HG03196 (cell line): ENCODE data around the gene THEM4.
"Not testable (repeated sequence)": the region's sequence is repeated elsewhere in the genome, so short reads cannot be mapped to it uniquely, and the experiment has no call there.

Source experiments
- ATAC-seq: cut with Tn5 transposase; IDR thresholded peaks from one replicate; pipeline ENCODE4 v1.9.1; 2021; ENCODE audit not compliant: unreplicated experiment

Gene THEM4

GRCh38 chr1:151935154-151935553 is 25.8 kb upstream of the THEM4 start:
- no peak for ATAC-seq

- ATAC-seq: no peak
These were observed 24.8 kb upstream of the THEM4 start for GRCh38 chr1:151934048-151934493.

- ATAC-seq: no peak
These were observed 15.6 kb upstream of the THEM4 start for GRCh38 chr1:151924691-151925587.

- ATAC-seq: no peak
These were observed 14.1 kb upstream of the THEM4 start for GRCh38 chr1:151923422-151923821.

GRCh38 chr1:151920149-151920548 is 10.8 kb upstream of the THEM4 start:
- ATAC-seq: no peak

GRCh38 chr1:151918819-151919610 is 9.7 kb upstream of the THEM4 start:
- ATAC-seq: no peak

GRCh38 chr1:151918156-151918555 is 8.8 kb upstream of the THEM4 start:
- ATAC-seq: no peak

- no peak for ATAC-seq
These were observed 7.5 kb upstream of the THEM4 start for GRCh38 chr1:151916726-151917370.

- ATAC-seq: no peak
These were observed 5.9 kb upstream of the THEM4 start for GRCh38 chr1:151915061-151915686.

GRCh38 chr1:151914076-151914475 is 4.8 kb upstream of the THEM4 start:
- ATAC-seq: no peak

GRCh38 chr1:151912973-151913372 is 3.7 kb upstream of the THEM4 start:
- ATAC-seq: no peak

GRCh38 chr1:151908228-151908691 is 1.1 kb downstream of the THEM4 start:
- ATAC-seq: no peak

- ATAC-seq: no peak
These were observed 1.8 kb downstream of the THEM4 start for GRCh38 chr1:151907363-151908139.

GRCh38 chr1:151906324-151906645 is 3.0 kb downstream of the THEM4 start:
- not testable (repeated sequence) for ATAC-seq

- ATAC-seq: not testable (repeated sequence)
These were observed 3.6 kb downstream of the THEM4 start for GRCh38 chr1:151905443-151906323.

GRCh38 chr1:151905070-151905442 is 4.3 kb downstream of the THEM4 start:
- ATAC-seq: no peak

- ATAC-seq: no peak
These were observed 6.5 kb downstream of the THEM4 start for GRCh38 chr1:151902858-151903257.

- not testable (repeated sequence) for ATAC-seq
These were observed 8.5 kb downstream of the THEM4 start for GRCh38 chr1:151900804-151901203.

GRCh38 chr1:151898519-151898991 is 10.8 kb downstream of the THEM4 start:
- no peak for ATAC-seq
